HepG2 (cell line): ENCODE results near the gene TMEM9. TPM values are rescaled to one million over a fixed set of nuclear protein-coding genes. Genes with fewer than 3 reads are reported as not detected.

Experiments used
- ATAC-seq: fragments of 200-7000 bp; cut with Tn5 transposase; 3 replicates; pipeline ENCODE4 v1.9.1; 2020; ENCODE audit warnings: mild to moderate bottlenecking, moderate library complexity
- BruUV-seq: library from RNA; stranded (reverse); fragments of 400-500 nt; replicated peaks from 2 replicates; lab custom pipeline; 2021; lab: Mats Ljungman, UMichigan
- CTCF ChIA-PET: fragments of 300-600 bp; formaldehyde crosslinking; extraction: SDS; loops from one replicate; lab custom pipeline; 2021; ENCODE audit warnings: low total read pairs, inconsistent platforms, low intra/inter-chr PET ratio; lab: Yijun Ruan, JAX
- POLR2A ChIA-PET: fragments of 350-600 bp; sonication (Branson Sonifier 250); formaldehyde crosslinking; loops from one replicate; lab custom pipeline; 2020; ENCODE audit warnings: antibody characterized with exemption, inconsistent platforms; lab: Yijun Ruan, JAX
- DNase-seq: peaks from one replicate; pipeline ENCODE4 v3.0.0-alpha.2; 2015; ENCODE audit warnings: low spot score
- FAIRE-seq: peaks from 3 replicates; lab custom pipeline; 2011; peaks lifted over from hg19 to GRCh38; lab: Jason Lieb, UNC
- H2AFZ ChIP-seq: one replicate; pipeline ENCODE4 v1.6.1; 2011; ENCODE audit warnings: low read length, inconsistent platforms
- H3K27ac ChIP-seq: fragments of 300-600 bp; 3 replicates; pipeline ENCODE4 v1.8.0; 2011; ENCODE audit warnings: mixed run types, mild to moderate bottlenecking, mixed read lengths, low read length, inconsistent platforms; ENCODE audit not compliant: insufficient read depth; ENCODE audit errors: extremely low read length
- H3K27me3 ChIP-seq, 2 experiments: fragments of 200-600 bp in 1 of 2; 2 replicates in 1 of 2; 3 replicates in 1 of 2; pipeline versions ENCODE4 v1.6.0 to v1.8.0; 2011; ENCODE audit warnings: low read length in 2 of 2, mild to moderate bottlenecking in 2 of 2, moderate library complexity in 2 of 2, inconsistent platforms in 1 of 2; ENCODE audit not compliant: insufficient read depth in 2 of 2, control insufficient read depth in 1 of 2
- H3K36me3 ChIP-seq, 2 experiments: fragments of 200-600 bp in 1 of 2; replicated peaks in 1 of 2; 2 replicates in 1 of 2; 3 replicates in 1 of 2; pipeline versions ENCODE4 v1.5.1 to v1.8.0; 2011; ENCODE audit warnings: low read length in 2 of 2, inconsistent platforms in 1 of 2; ENCODE audit not compliant: insufficient read depth in 2 of 2, control insufficient read depth in 1 of 2
- H3K4me1 ChIP-seq: 2 replicates; pipeline ENCODE4 v1.5.1; 2012; ENCODE audit warnings: low read length, inconsistent platforms; ENCODE audit not compliant: insufficient read depth
- H3K4me2 ChIP-seq: 2 replicates; pipeline ENCODE4 v1.6.0; 2011; ENCODE audit warnings: low read depth, low read length, inconsistent platforms
- H3K4me3 ChIP-seq, 3 experiments: fragments of 200-600 bp in 1 of 3; sonication (generic), shearing (Covaris generic) in 1 of 3; replicated peaks in 1 of 3; 2 replicates each; pipeline ENCODE4 v1.5.1; 2011 to 2016; ENCODE audit warnings: low read length in 3 of 3, inconsistent platforms in 2 of 3, low read depth in 2 of 3, mild to moderate bottlenecking in 2 of 3, control low read depth in 1 of 3, mixed read lengths in 1 of 3; ENCODE audit not compliant: insufficient read depth in 1 of 3
- H3K79me2 ChIP-seq: one replicate; pipeline ENCODE4 v1.6.1; 2011; ENCODE audit warnings: low read length, inconsistent platforms; ENCODE audit not compliant: insufficient read depth
- H3K9ac ChIP-seq: 2 replicates; pipeline ENCODE4 v1.6.0; 2011; ENCODE audit warnings: mild to moderate bottlenecking, low read depth, low read length, inconsistent platforms; ENCODE audit not compliant: insufficient read depth
- H3K9me3 ChIP-seq: 2 replicates; pipeline ENCODE4 v1.5.1; 2012; ENCODE audit warnings: mild to moderate bottlenecking, low read length
- H4K20me1 ChIP-seq: 2 replicates; pipeline ENCODE4 v1.6.0; 2011; ENCODE audit warnings: inconsistent platforms, mild to moderate bottlenecking, low read length, moderate library complexity; ENCODE audit not compliant: insufficient read depth
- AGO2 ChIP-seq: fragments of 200-400 bp; formaldehyde crosslinking; optimal IDR thresholded peaks from 2 replicates; pipeline ENCODE3; 2017; ENCODE audit warnings: mild to moderate bottlenecking, low read depth, low read length, moderate library complexity
- HDAC6 ChIP-seq: fragments of 200-600 bp; sonication (generic); IDR thresholded peaks from 2 replicates; pipeline ENCODE4 v1.7.0; 2017; ENCODE audit warnings: mild to moderate bottlenecking, antibody characterized with exemption, low read length, low read depth
- HMG20A ChIP-seq: IDR thresholded peaks from 2 replicates; pipeline ENCODE4 v1.6.1; 2016; ENCODE audit warnings: borderline replicate concordance
- KDM6A ChIP-seq: IDR thresholded peaks from 2 replicates; pipeline ENCODE4 v1.6.1; 2016; ENCODE audit warnings: low read depth
- MAFG ChIP-seq: sonication (generic); formaldehyde crosslinking; IDR thresholded peaks from 2 replicates; pipeline ENCODE4 v1.5.1; 2020; ENCODE audit warnings: mild to moderate bottlenecking, missing genetic modification reagents
- MAFK ChIP-seq, 2 experiments: IDR thresholded peaks in 1 of 2; conservative IDR thresholded peaks in 1 of 2; 2 replicates each; pipeline ENCODE4 v1.6.1; 2011; ENCODE audit warnings: improper control_type of control experiment in 2 of 2, low read length in 2 of 2
- NKX3-1 ChIP-seq: sonication (generic); formaldehyde crosslinking; IDR thresholded peaks from 2 replicates; pipeline ENCODE4 v1.5.0; 2020; ENCODE audit warnings: missing genetic modification reagents
- NR3C1 ChIP-seq: sonication (generic); formaldehyde crosslinking; IDR thresholded peaks from 2 replicates; pipeline ENCODE4 v1.4.0; 2020; ENCODE audit warnings: missing genetic modification reagents
- SIX1 ChIP-seq: sonication (generic); formaldehyde crosslinking; IDR thresholded peaks from 2 replicates; pipeline ENCODE4 v1.4.0; 2020; ENCODE audit warnings: missing genetic modification reagents, borderline replicate concordance
- SRSF4 ChIP-seq: fragments of 200-400 bp; formaldehyde crosslinking; IDR thresholded peaks from one replicate; pipeline ENCODE4 v1.6.1; 2018; ENCODE audit warnings: mild to moderate bottlenecking, low read depth, low read length, moderate library complexity; ENCODE audit not compliant: poor library complexity, severe bottlenecking
- TEAD3 ChIP-seq: optimal IDR thresholded peaks from 2 replicates; pipeline ENCODE3; 2016; ENCODE audit warnings: borderline replicate concordance
- ZNF274 ChIP-seq: sonication (generic); formaldehyde crosslinking; IDR thresholded peaks from 2 replicates; pipeline ENCODE4 v1.5.1; 2020; ENCODE audit warnings: mild to moderate bottlenecking, missing genetic modification reagents
- ZNF776 ChIP-seq: sonication (generic); formaldehyde crosslinking; IDR thresholded peaks from 2 replicates; pipeline ENCODE4 v1.4.0; 2020; ENCODE audit warnings: mild to moderate bottlenecking, missing genetic modification reagents
- ZNF83 ChIP-seq: sonication (generic); formaldehyde crosslinking; IDR thresholded peaks from 2 replicates; pipeline ENCODE4 v1.4.0; 2020; ENCODE audit warnings: missing genetic modification reagents, mild to moderate bottlenecking, borderline replicate concordance
- WGBS: methylation state at CpG from one replicate; pipeline ENCODE4 v1.1.6; 2017; ENCODE audit warnings: low lambda C conversion rate; 5-methylcytosine and 5-hydroxymethylcytosine counted together
- in situ Hi-C: cut with HindIII; loops from 2 replicates; pipeline ENCODE4 v1.10.0; 2017; ENCODE audit warnings: low pct_unique_long_range_greater_than_20kb; ENCODE audit not compliant: extremely low pct_ligation_motif_present
- intact Hi-C: fragments of 100-400 bp; cut with micrococcal nuclease; formaldehyde crosslinking; loops from one replicate; pipeline ENCODE4 v1.10.0; 2022; ENCODE audit not compliant: unreplicated experiment
- polyA plus RNA-seq, 8 experiments: library from polyadenylated mRNA; depleted of rRNA in 3 of 8; stranded (reverse) in 7 of 8; unstranded in 1 of 8; fragments of >200 nt; fragmentation: Illumina TruSeq in 4 of 8; extraction: Trizol in 4 of 8; gene quantifications; 2 replicates each; pipeline versions ENCODE4 v1.2.1 to v1.2.3, GENCODE V29; 2011 to 2016; ENCODE audit warnings: low read depth in 4 of 8, missing spikeins in 1 of 8, mixed read lengths in 1 of 8; ENCODE audit not compliant: insufficient read depth in 1 of 8
- total RNA-seq, 5 experiments: library from RNA; depleted of rRNA; stranded (reverse); fragments of >200 nt; fragmentation: Illumina TruSeq; extraction: Trizol; gene quantifications; 2 replicates each; pipeline ENCODE4 v1.2.3, GENCODE V29; 2016; ENCODE audit warnings: low read depth in 1 of 5
- TF ChIP-seq, protein P1 (sequence below): sonication (generic); formaldehyde crosslinking; IDR thresholded peaks from 2 replicates; pipeline ENCODE4 v1.5.0; 2020; ENCODE audit warnings: missing genetic modification reagents, mild to moderate bottlenecking, borderline replicate concordance

Gene TMEM9
- total and polyA plus RNA-seq, 2 of the 13 experiments (the other 11 are each of a cell fraction or from before 2014, with no cell fraction given) = 60.9 to 102 TPM

- DNase-seq (no peak), ATAC-seq (no peak), FAIRE-seq (no peak)
- 90% methylated on average over 1 of the region's 3 CpGs for WGBS
- no peaks in the 10 kb centered on the region for H3K9me3 ChIP-seq
- H3K4me2 ChIP-seq = no peak overlapping the region
- no peak overlapping the region for H3K27ac ChIP-seq
- no peak overlapping the region for H2AFZ ChIP-seq
- TF ChIP-seq HDAC6 (no peak), NR3C1 (CRISPR knock-in tag) (no peak), ZNF776 (CRISPR knock-in tag) (no peak), HMG20A (CRISPR knock-in tag) (no peak), SRSF4 (no peak), KDM6A (no peak), MAFK (conservative IDR thresholded peaks at IDR 0.05 in 1 of 2, IDR thresholded peaks at IDR 0.05 in 1 of 2; ENCODE audit: low read length in 2 of 2) (no peak), MAFG (no peak), SIX1 (CRISPR knock-in tag) (no peak), NKX3-1 (CRISPR knock-in tag) (no peak), ZNF274 (CRISPR knock-in tag) (no peak), AGO2 (no peak), TEAD3 (CRISPR knock-in tag) (no peak), ZNF83 (CRISPR knock-in tag) (no peak)
- TF ChIP-seq, protein P1, sequence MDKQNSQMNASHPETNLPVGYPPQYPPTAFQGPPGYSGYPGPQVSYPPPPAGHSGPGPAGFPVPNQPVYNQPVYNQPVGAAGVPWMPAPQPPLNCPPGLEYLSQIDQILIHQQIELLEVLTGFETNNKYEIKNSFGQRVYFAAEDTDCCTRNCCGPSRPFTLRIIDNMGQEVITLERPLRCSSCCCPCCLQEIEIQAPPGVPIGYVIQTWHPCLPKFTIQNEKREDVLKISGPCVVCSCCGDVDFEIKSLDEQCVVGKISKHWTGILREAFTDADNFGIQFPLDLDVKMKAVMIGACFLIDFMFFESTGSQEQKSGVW = no peak
- no peak overlapping the region for H3K4me3 ChIP-seq
- POLR2A ChIA-PET = no interaction called here
- no peaks in the 10 kb centered on the region for H3K4me1 ChIP-seq
- no peak overlapping the region for H3K9ac ChIP-seq
- CTCF ChIA-PET = no interaction called here
- H4K20me1 ChIP-seq = 0 out of 2 replicates have a peak, but pooled peaks cover 4% of the 10 kb centered on the region
- peaks cover 33 to 94% of the 10 kb centered on the region in 2 experiments for H3K36me3 ChIP-seq
- H3K27me3 ChIP-seq = no peaks in the 10 kb centered on the region
- no peaks in the 10 kb centered on the region for H3K79me2 ChIP-seq
- BruUV-seq = no TSS peak
- intact Hi-C loops (no loop called here), in situ Hi-C loops (loop anchor here (5.0 kb wide), 1 partner anchor 72 kb away; no protein-coding TSS in a partner anchor)
Measured at GRCh38 chr1:201145132-201145531, 9.1 kb downstream of the TMEM9 start.
